Inflammatory macrophage treated with lipopolysaccharide for 1 hour (primary cell): ENCODE results near the gene TOMM40L.
"Not testable (repeated sequence)": the region's sequence is repeated elsewhere in the genome, so short reads cannot be mapped to it uniquely, and the experiment has no call there.

Experiments
- DNase-seq, 2 donors: peaks; one replicate each; pipeline ENCODE4 v3.0.0-alpha.2; 2020 to 2022

Gene TOMM40L

GRCh38 chr1:161222175-161223019 is 3.5 kb upstream of the TOMM40L start:
- DNase-seq: no peak

- no peak for DNase-seq
These were observed 1.8 kb upstream of the TOMM40L start for GRCh38 chr1:161223805-161224694.

GRCh38 chr1:161224695-161225087 is 1.2 kb upstream of the TOMM40L start:
- DNase-seq: not testable (repeated sequence)

- no peak for DNase-seq
These were observed 704 bp upstream of the TOMM40L start for GRCh38 chr1:161225178-161225533.

- DNase-seq: no peak
These were observed 456 bp downstream of the TOMM40L start for GRCh38 chr1:161226320-161226711.

GRCh38 chr1:161226759-161227158 is 899 bp downstream of the TOMM40L start:
- no peak for DNase-seq

- DNase-seq: peak; percentile 64 to 90
These were observed 1.5 kb downstream of the TOMM40L start for GRCh38 chr1:161227196-161227871.

- no peak for DNase-seq
These were observed 2.2 kb downstream of the TOMM40L start for GRCh38 chr1:161228032-161228431.

- no peak for DNase-seq
These were observed 4.0 kb downstream of the TOMM40L start for GRCh38 chr1:161229896-161230295.

GRCh38 chr1:161230762-161231161 is 4.9 kb downstream of the TOMM40L start:
- no peak for DNase-seq

GRCh38 chr1:161233102-161233501 is 7.2 kb downstream of the TOMM40L start:
- no peak for DNase-seq

- DNase-seq: no peak
These were observed 10.3 kb downstream of the TOMM40L start for GRCh38 chr1:161235957-161236775.

GRCh38 chr1:161238039-161238473 is 12.2 kb downstream of the TOMM40L start, which contains the start of gene NR1I3:
Gene NR1I3, minus strand, starts transcription at chr1:161238203. Its CDS starts 1,638 bp downstream, at chr1:161236565.
- DNase-seq: peak in 1 of 2 donors; percentile 57

- DNase-seq: peak in 1 of 2 donors; percentile 31
These were observed 15.8 kb downstream of the TOMM40L start for GRCh38 chr1:161241682-161242081.

GRCh38 chr1:161242313-161242712 is 16.5 kb downstream of the TOMM40L start:
- no peak for DNase-seq

- DNase-seq: no peak
These were observed 19.0 kb downstream of the TOMM40L start for GRCh38 chr1:161244888-161245287.

- DNase-seq: not testable (repeated sequence)
These were observed 24.2 kb downstream of the TOMM40L start for GRCh38 chr1:161250100-161250499.

GRCh38 chr1:161250829-161251228 is 25.0 kb downstream of the TOMM40L start:
- no peak for DNase-seq

- DNase-seq: no peak
These were observed 25.7 kb downstream of the TOMM40L start for GRCh38 chr1:161251579-161251978.

- peak in 1 of 2 donors; percentile 15 for DNase-seq
These were observed 29.4 kb downstream of the TOMM40L start for GRCh38 chr1:161255302-161255701.

GRCh38 chr1:161255955-161256520 is 30.2 kb downstream of the TOMM40L start:
- not testable (repeated sequence) for DNase-seq

GRCh38 chr1:161257109-161257508 is 31.2 kb downstream of the TOMM40L start:
- not testable (repeated sequence) for DNase-seq
